T47D (cell line): ENCODE results near the gene DOK4.
A peak's percentile ranks its signal among the peaks of the same experiment; 100 is the strongest.

Experiments
- DNase-seq, 2 experiments: peaks; one replicate each; pipeline versions ENCODE4 v3.0.0 to v3.0.0-alpha.2; 2011 to 2012; ENCODE audit warnings: low read depth in 1 of 2, low spot score in 1 of 2
- JUND ChIP-seq: IDR thresholded peaks from 2 replicates; pipeline ENCODE4 v1.6.1; 2012; ENCODE audit warnings: low read depth
- in situ Hi-C: cut with HindIII; loops from 2 replicates; pipeline ENCODE4 v1.10.0; 2016; ENCODE audit warnings: low sequenced_read_pairs, low pct_unique_long_range_greater_than_20kb

Gene DOK4

GRCh38 chr16:57529391-57530103 is 43.3 kb upstream of the DOK4 start:
- in situ Hi-C loops, result no loop called here
- no peak for TF ChIP-seq JUND
- no peak for DNase-seq

GRCh38 chr16:57528499-57529390 is 42.5 kb upstream of the DOK4 start:
- no peak for DNase-seq
- in situ Hi-C loops, result no loop called here
- TF ChIP-seq JUND, result no peak

- in situ Hi-C loops, result no loop called here
- TF ChIP-seq JUND, result no peak
- no peak for DNase-seq
These were observed 41.5 kb upstream of the DOK4 start for GRCh38 chr16:57527610-57528360.

GRCh38 chr16:57527027-57527426 is 40.7 kb upstream of the DOK4 start:
- in situ Hi-C loops, result no loop called here
- DNase-seq, result no peak
- TF ChIP-seq JUND, result no peak

GRCh38 chr16:57526498-57526897 is 40.2 kb upstream of the DOK4 start:
- in situ Hi-C loops, result no loop called here
- no peak for DNase-seq
- TF ChIP-seq JUND, result no peak

- TF ChIP-seq JUND, result no peak
- in situ Hi-C loops, result no loop called here
- no peak for DNase-seq
These were observed 39.5 kb upstream of the DOK4 start for GRCh38 chr16:57525761-57526160.

- no peak for DNase-seq
- TF ChIP-seq JUND, result no peak
- in situ Hi-C loops, result no loop called here
These were observed 36.7 kb upstream of the DOK4 start for GRCh38 chr16:57522960-57523359.

- peak; percentile 60 to 88 for DNase-seq
- in situ Hi-C loops, result no loop called here
- TF ChIP-seq JUND, result no peak
These were observed 33.6 kb upstream of the DOK4 start for GRCh38 chr16:57519796-57520360.

- in situ Hi-C loops, result no loop called here
- DNase-seq, result no peak
- no peak for TF ChIP-seq JUND
These were observed 32.6 kb upstream of the DOK4 start for GRCh38 chr16:57518922-57519321.

GRCh38 chr16:57518520-57518919 is 32.2 kb upstream of the DOK4 start:
- no peak for DNase-seq
- in situ Hi-C loops, result no loop called here
- TF ChIP-seq JUND, result no peak

GRCh38 chr16:57517397-57518367 is 31.4 kb upstream of the DOK4 start:
- in situ Hi-C loops, result no loop called here
- no peak for DNase-seq
- TF ChIP-seq JUND, result no peak
